Neural progenitor cell (in vitro differentiated cells): ENCODE results near the gene SLC2A9. TPM values are rescaled to one million over a fixed set of nuclear protein-coding genes. Genes with fewer than 3 reads are reported as not detected.

Source experiments
- DNase-seq: peaks from one replicate; pipeline ENCODE4 v3.0.0-alpha.2; 2016; ENCODE audit warnings: low spot score
- H2AFZ ChIP-seq: fragments of 200-600 bp; sonication (generic); replicated peaks from 2 replicates; pipeline ENCODE4 v1.6.1; 2016; ENCODE audit warnings: antibody characterized with exemption
- H3F3A ChIP-seq: fragments of 200-600 bp; sonication (generic); 2 replicates; pipeline ENCODE4 v1.6.1; 2016; ENCODE audit warnings: antibody characterized with exemption, low read depth
- H3K27ac ChIP-seq: fragments of 200-600 bp; sonication (generic); 2 replicates; pipeline ENCODE4 v1.5.1; 2016; ENCODE audit warnings: mild to moderate bottlenecking
- H3K27me3 ChIP-seq: fragments of 200-600 bp; sonication (generic); 2 replicates; pipeline ENCODE4 v1.6.1; 2016; ENCODE audit warnings: mild to moderate bottlenecking, moderate library complexity
- H3K36me3 ChIP-seq: fragments of 200-600 bp; sonication (generic); 2 replicates; pipeline ENCODE4 v1.5.1; 2016
- H3K4me1 ChIP-seq: fragments of 200-600 bp; sonication (generic); 2 replicates; pipeline ENCODE4 v1.6.1; 2016; ENCODE audit warnings: mixed run types
- H3K4me2 ChIP-seq: fragments of 200-600 bp; sonication (generic); 2 replicates; pipeline ENCODE4 v1.6.1; 2016
- H3K4me3 ChIP-seq: fragments of 200-600 bp; sonication (generic); 2 replicates; pipeline ENCODE4 v1.5.1; 2016
- H3K79me2 ChIP-seq: fragments of 200-600 bp; sonication (generic); 2 replicates; pipeline ENCODE4 v1.6.1; 2016; ENCODE audit warnings: low read depth
- H3K9ac ChIP-seq: fragments of 200-600 bp; sonication (generic); 2 replicates; pipeline ENCODE4 v1.6.1; 2016
- H3K9me3 ChIP-seq: fragments of 200-600 bp; sonication (generic); 2 replicates; pipeline ENCODE4 v1.5.1; 2016; ENCODE audit warnings: low read depth
- H4K20me1 ChIP-seq: fragments of 200-600 bp; sonication (generic); 2 replicates; pipeline ENCODE4 v1.6.1; 2016; ENCODE audit warnings: low read depth
- H3K27ac Mint-ChIP-seq: 3 replicates; pipeline ENCODE4 v1.8.0; 2021; ENCODE audit warnings: mixed read lengths
- H3K27me3 Mint-ChIP-seq: 2 replicates; pipeline ENCODE4 v1.8.0; 2022; ENCODE audit warnings: low read depth, mild to moderate bottlenecking, inconsistent platforms, moderate library complexity, mixed read lengths; ENCODE audit not compliant: insufficient read depth
- H3K36me3 Mint-ChIP-seq: 3 replicates; pipeline ENCODE4 v1.8.0; 2021; ENCODE audit warnings: mixed read lengths
- H3K4me1 Mint-ChIP-seq: 3 replicates; pipeline ENCODE4 v1.8.0; 2021; ENCODE audit warnings: mixed read lengths
- H3K4me3 Mint-ChIP-seq: 3 replicates; pipeline ENCODE4 v1.8.0; 2021; ENCODE audit warnings: mild to moderate bottlenecking, moderate library complexity, mixed read lengths
- H3K9me3 Mint-ChIP-seq: 3 replicates; pipeline ENCODE4 v1.8.0; 2020; ENCODE audit warnings: mixed read lengths
- CTCF ChIP-seq: fragments of 200-600 bp; sonication (generic); IDR thresholded peaks from 2 replicates; pipeline ENCODE4 v1.5.1; 2017; ENCODE audit warnings: antibody characterized with exemption, mild to moderate bottlenecking
- EZH2 ChIP-seq: fragments of 200-600 bp; sonication (generic); IDR thresholded peaks from 2 replicates; pipeline ENCODE4 v1.6.1; 2017; ENCODE audit warnings: antibody characterized with exemption, mild to moderate bottlenecking, moderate library complexity
- EZH2phosphoT487 ChIP-seq: fragments of 200-600 bp; sonication (generic); IDR thresholded peaks from 2 replicates; pipeline ENCODE4 v1.6.1; 2017; ENCODE audit warnings: antibody characterized with exemption
- total RNA-seq: library from RNA; depleted of rRNA; stranded (reverse); fragments of >200 nt; gene quantifications from 2 replicates; pipeline ENCODE4 v1.2.3, GENCODE V29; 2015; ENCODE audit warnings: low replicate concordance

The SLC2A9 gene
- total RNA-seq, 1 donor from 2014 or later = not detected

GRCh38 chr4:10013722-10014121 lies 7.6 kb downstream of the SLC2A9 start:
- no peaks in the 10 kb centered on the region for H3K36me3 ChIP-seq
- Mint-ChIP-seq H3K36me3 (no peaks in the 10 kb centered on the region), H3K9me3 (no peaks in the 10 kb centered on the region), H3K27me3 (peaks cover 13% of the 10 kb centered on the region), H3K27ac (no peak overlapping the region), H3K4me1 (peaks cover 8% of the 10 kb centered on the region), H3K4me3 (no peak overlapping the region)
- peak overlapping the region; percentile 82 for H2AFZ ChIP-seq
- H3F3A ChIP-seq = no peaks in the 10 kb centered on the region
- no peaks in the 10 kb centered on the region for H4K20me1 ChIP-seq
- no peak overlapping the region for H3K4me3 ChIP-seq
- H3K79me2 ChIP-seq = no peaks in the 10 kb centered on the region
- no peak overlapping the region for H3K4me2 ChIP-seq
- no peak overlapping the region for H3K9ac ChIP-seq
- TF ChIP-seq EZH2 (no peak), EZH2phosphoT487 (no peak), CTCF (peak; percentile 61)
- H3K9me3 ChIP-seq = no peaks in the 10 kb centered on the region
- H3K4me1 ChIP-seq = no peaks in the 10 kb centered on the region
- no peaks in the 10 kb centered on the region for H3K27me3 ChIP-seq
- DNase-seq = peak; percentile 75
- H3K27ac ChIP-seq = no peak overlapping the region

GRCh38 chr4:10011885-10012284 lies 9.4 kb downstream of the SLC2A9 start:
- TF ChIP-seq CTCF = no peak
- TF ChIP-seq EZH2phosphoT487 = no peak
- no peak for TF ChIP-seq EZH2
- no peaks in the 10 kb centered on the region for H3K27me3 ChIP-seq
- H3K9ac ChIP-seq = no peak overlapping the region
- H3K4me3 ChIP-seq = no peak overlapping the region
- Mint-ChIP-seq H3K27me3 (peaks cover 11% of the 10 kb centered on the region), H3K27ac (no peak overlapping the region), H3K4me1 (peaks cover 8% of the 10 kb centered on the region), H3K4me3 (no peak overlapping the region), H3K36me3 (no peaks in the 10 kb centered on the region), H3K9me3 (no peaks in the 10 kb centered on the region)
- DNase-seq = no peak
- no peaks in the 10 kb centered on the region for H3K79me2 ChIP-seq
- no peak overlapping the region for H2AFZ ChIP-seq
- H3K4me2 ChIP-seq = no peak overlapping the region
- no peaks in the 10 kb centered on the region for H3K9me3 ChIP-seq
- H3F3A ChIP-seq = no peaks in the 10 kb centered on the region
- no peaks in the 10 kb centered on the region for H3K36me3 ChIP-seq
- no peaks in the 10 kb centered on the region for H3K4me1 ChIP-seq
- H3K27ac ChIP-seq = no peak overlapping the region
- H4K20me1 ChIP-seq = no peaks in the 10 kb centered on the region

- H3F3A ChIP-seq = no peaks in the 10 kb centered on the region
- Mint-ChIP-seq H3K4me3 (no peak overlapping the region), H3K9me3 (no peaks in the 10 kb centered on the region), H3K27ac (no peak overlapping the region), H3K4me1 (peaks cover 8% of the 10 kb centered on the region), H3K36me3 (no peaks in the 10 kb centered on the region), H3K27me3 (peaks cover 8% of the 10 kb centered on the region)
- DNase-seq = no peak
- H4K20me1 ChIP-seq = no peaks in the 10 kb centered on the region
- no peaks in the 10 kb centered on the region for H3K4me1 ChIP-seq
- H3K27ac ChIP-seq = no peak overlapping the region
- no peaks in the 10 kb centered on the region for H3K27me3 ChIP-seq
- H2AFZ ChIP-seq = no peak overlapping the region
- H3K4me3 ChIP-seq = no peak overlapping the region
- no peak overlapping the region for H3K4me2 ChIP-seq
- H3K9me3 ChIP-seq = no peaks in the 10 kb centered on the region
- TF ChIP-seq EZH2 (no peak), CTCF (no peak), EZH2phosphoT487 (no peak)
- H3K36me3 ChIP-seq = no peaks in the 10 kb centered on the region
- no peaks in the 10 kb centered on the region for H3K79me2 ChIP-seq
- no peak overlapping the region for H3K9ac ChIP-seq
These were observed 10.0 kb downstream of the SLC2A9 start for GRCh38 chr4:10011277-10011676.
